Measurements from ENCODE around the gene GRK1. TPM values are rescaled to one million over a fixed set of nuclear protein-coding genes. Genes with fewer than 3 reads are reported as not detected.

GRK1 gene
- total RNA-seq, 1 donor from 2014 or later, result not detected

DNA sequence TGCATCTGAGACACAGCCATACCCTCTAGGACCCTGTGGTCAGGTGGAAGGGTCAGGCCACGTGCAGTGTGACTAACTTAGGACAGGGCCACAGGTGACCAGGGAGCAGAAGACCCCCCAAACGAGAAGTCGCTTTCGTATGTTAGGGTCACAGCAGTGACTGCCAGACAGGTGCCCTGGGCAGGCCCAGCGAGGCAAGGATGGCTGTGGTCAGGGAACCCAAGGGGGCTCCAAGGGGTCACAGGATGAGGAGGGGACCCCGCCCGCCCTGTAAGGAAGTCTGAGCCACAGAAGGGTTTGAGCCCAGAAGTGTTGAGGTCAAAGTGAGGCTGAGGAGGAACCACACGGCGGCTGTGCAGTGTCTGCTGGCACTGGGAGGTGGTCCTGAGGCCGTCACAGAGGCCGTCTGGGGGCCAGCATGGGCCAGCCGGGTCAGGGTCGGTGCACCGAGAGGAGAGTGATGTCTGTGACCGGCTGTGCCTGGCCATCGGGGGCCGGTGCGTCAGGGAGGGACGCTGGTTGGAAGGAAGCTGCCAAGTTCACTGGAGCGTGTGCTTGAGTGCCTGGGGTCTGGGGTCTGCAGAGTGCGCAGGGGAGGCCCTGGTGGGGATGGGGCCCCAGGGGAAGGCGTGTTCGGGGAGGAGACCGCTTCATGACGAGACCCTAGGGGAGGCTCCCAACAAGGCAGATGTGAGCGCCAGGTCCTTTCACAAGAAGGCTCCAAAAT, 67.2 kb downstream of the GRK1 start:
- H3K27me3 Mint-ChIP-seq (ENCODE audit: low read depth, unreplicated experiment), result peaks cover 32% of the 10 kb centered on the region
- TF ChIP-seq, protein P1, sequence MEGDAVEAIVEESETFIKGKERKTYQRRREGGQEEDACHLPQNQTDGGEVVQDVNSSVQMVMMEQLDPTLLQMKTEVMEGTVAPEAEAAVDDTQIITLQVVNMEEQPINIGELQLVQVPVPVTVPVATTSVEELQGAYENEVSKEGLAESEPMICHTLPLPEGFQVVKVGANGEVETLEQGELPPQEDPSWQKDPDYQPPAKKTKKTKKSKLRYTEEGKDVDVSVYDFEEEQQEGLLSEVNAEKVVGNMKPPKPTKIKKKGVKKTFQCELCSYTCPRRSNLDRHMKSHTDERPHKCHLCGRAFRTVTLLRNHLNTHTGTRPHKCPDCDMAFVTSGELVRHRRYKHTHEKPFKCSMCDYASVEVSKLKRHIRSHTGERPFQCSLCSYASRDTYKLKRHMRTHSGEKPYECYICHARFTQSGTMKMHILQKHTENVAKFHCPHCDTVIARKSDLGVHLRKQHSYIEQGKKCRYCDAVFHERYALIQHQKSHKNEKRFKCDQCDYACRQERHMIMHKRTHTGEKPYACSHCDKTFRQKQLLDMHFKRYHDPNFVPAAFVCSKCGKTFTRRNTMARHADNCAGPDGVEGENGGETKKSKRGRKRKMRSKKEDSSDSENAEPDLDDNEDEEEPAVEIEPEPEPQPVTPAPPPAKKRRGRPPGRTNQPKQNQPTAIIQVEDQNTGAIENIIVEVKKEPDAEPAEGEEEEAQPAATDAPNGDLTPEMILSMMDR (IDR thresholded peaks at IDR 0.05; ENCODE audit: insufficient read depth, low read depth, low read length), result no peak
- no peak for TF ChIP-seq EZH2 (IDR thresholded peaks at IDR 0.05; ENCODE audit: insufficient read depth, low read length)
- Histone ChIP-seq H3K36me3 (ENCODE audit: insufficient read depth, low read length) (no peaks in the 10 kb centered on the region), H2AFZ (ENCODE audit: low read depth, low read length) (no peak overlapping the region), H3K4me1 (ENCODE audit: insufficient read depth, low read length) (no peaks in the 10 kb centered on the region), H3K9me3 (ENCODE audit: insufficient read depth, low read depth, low read length) (no peaks in the 10 kb centered on the region), H3K27me3 (ENCODE audit: insufficient read depth, low read length) (peaks cover 7% of the 10 kb centered on the region), H3K79me2 (ENCODE audit: insufficient read depth, low read length) (no peaks in the 10 kb centered on the region), H3K27ac (ENCODE audit: low read depth, low read length) (no peak overlapping the region), H3K9ac (ENCODE audit: low read length) (no peak overlapping the region), H4K20me1 (ENCODE audit: insufficient read depth, low read length) (no peaks in the 10 kb centered on the region), H3K4me2 (ENCODE audit: low read length) (no peak overlapping the region), H3K4me3 (ENCODE audit: insufficient read depth, low read depth, low read length) (no peak overlapping the region)
- H3K9me3 Mint-ChIP-seq (ENCODE audit: unreplicated experiment), result no peaks in the 10 kb centered on the region
- no peak overlapping the region for H3K27ac Mint-ChIP-seq (ENCODE audit: unreplicated experiment)
- H3K36me3 Mint-ChIP-seq (ENCODE audit: low read depth, unreplicated experiment), result no peaks in the 10 kb centered on the region
- FAIRE-seq (no peak), DNase-seq (ENCODE audit: low read depth) (no peak)
- H3K4me1 Mint-ChIP-seq (ENCODE audit: low read depth, unreplicated experiment), result no peaks in the 10 kb centered on the region
- no peak overlapping the region for H3K4me3 Mint-ChIP-seq (ENCODE audit: unreplicated experiment)

DNA sequence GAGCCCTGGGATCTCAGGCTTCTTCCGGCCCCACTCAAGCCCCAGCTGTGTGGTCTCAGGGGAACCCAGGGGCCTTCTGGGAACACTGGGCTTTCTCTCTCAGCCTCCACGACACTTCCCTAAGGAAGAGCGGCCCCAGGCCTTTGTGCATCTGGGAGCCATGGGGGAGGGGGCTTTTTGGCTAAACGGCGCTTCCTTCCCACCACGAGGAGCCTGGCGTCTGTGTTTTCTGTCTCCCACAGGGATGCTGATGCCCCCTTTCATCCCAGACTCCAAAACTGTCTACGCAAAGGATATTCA, 67.8 kb downstream of the GRK1 start:
- Mint-ChIP-seq H3K4me1 (ENCODE audit: low read depth, unreplicated experiment) (no peaks in the 10 kb centered on the region), H3K36me3 (ENCODE audit: low read depth, unreplicated experiment) (no peaks in the 10 kb centered on the region), H3K9me3 (ENCODE audit: unreplicated experiment) (no peaks in the 10 kb centered on the region), H3K27me3 (ENCODE audit: low read depth, unreplicated experiment) (peaks cover 31% of the 10 kb centered on the region), H3K4me3 (ENCODE audit: unreplicated experiment) (no peak overlapping the region), H3K27ac (ENCODE audit: unreplicated experiment) (no peak overlapping the region)
- no peak for TF ChIP-seq EZH2 (IDR thresholded peaks at IDR 0.05; ENCODE audit: insufficient read depth, low read length)
- TF ChIP-seq, protein P1 (IDR thresholded peaks at IDR 0.05; ENCODE audit: insufficient read depth, low read depth, low read length), result no peak
- Histone ChIP-seq H3K27ac (ENCODE audit: low read depth, low read length) (no peak overlapping the region), H3K4me3 (ENCODE audit: insufficient read depth, low read depth, low read length) (no peak overlapping the region), H3K4me2 (ENCODE audit: low read length) (no peak overlapping the region), H3K36me3 (ENCODE audit: insufficient read depth, low read length) (no peaks in the 10 kb centered on the region), H3K27me3 (ENCODE audit: insufficient read depth, low read length) (peaks cover 4% of the 10 kb centered on the region), H3K4me1 (ENCODE audit: insufficient read depth, low read length) (no peaks in the 10 kb centered on the region), H3K9ac (ENCODE audit: low read length) (no peak overlapping the region), H3K9me3 (ENCODE audit: insufficient read depth, low read depth, low read length) (no peaks in the 10 kb centered on the region), H4K20me1 (ENCODE audit: insufficient read depth, low read length) (no peaks in the 10 kb centered on the region), H2AFZ (ENCODE audit: low read depth, low read length) (no peak overlapping the region), H3K79me2 (ENCODE audit: insufficient read depth, low read length) (no peaks in the 10 kb centered on the region)
- DNase-seq (ENCODE audit: low read depth) (no peak), FAIRE-seq (no peak)

DNA sequence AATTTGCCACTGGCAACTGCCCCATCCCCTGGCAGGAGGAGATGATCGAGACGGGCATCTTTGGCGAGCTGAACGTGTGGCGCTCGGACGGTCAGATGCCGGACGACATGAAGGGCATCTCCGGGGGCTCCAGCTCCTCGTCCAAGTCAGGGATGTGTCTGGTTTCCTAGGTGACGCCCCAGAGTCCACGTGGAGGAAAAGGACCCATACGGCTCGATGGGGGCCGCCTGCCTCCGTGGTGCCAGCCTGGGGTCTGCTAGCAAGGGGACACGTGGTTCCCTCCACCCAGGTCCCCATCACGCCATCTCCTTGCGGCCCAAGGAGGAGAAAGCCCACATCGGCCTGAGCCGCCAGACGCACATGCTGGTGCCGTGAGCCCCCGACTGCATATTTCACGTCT, 68.2 kb downstream of the GRK1 start:
- no peaks in the 10 kb centered on the region for H3K79me2 ChIP-seq (ENCODE audit: insufficient read depth, low read length)
- TF ChIP-seq EZH2 (IDR thresholded peaks at IDR 0.05; ENCODE audit: insufficient read depth, low read length), result no peak
- TF ChIP-seq, protein P1 (IDR thresholded peaks at IDR 0.05; ENCODE audit: insufficient read depth, low read depth, low read length), result no peak
- H3K36me3 ChIP-seq (ENCODE audit: insufficient read depth, low read length), result no peaks in the 10 kb centered on the region
- Mint-ChIP-seq H3K27ac (ENCODE audit: unreplicated experiment) (no peak overlapping the region), H3K27me3 (ENCODE audit: low read depth, unreplicated experiment) (peaks cover 35% of the 10 kb centered on the region), H3K4me1 (ENCODE audit: low read depth, unreplicated experiment) (no peaks in the 10 kb centered on the region), H3K4me3 (ENCODE audit: unreplicated experiment) (no peak overlapping the region), H3K36me3 (ENCODE audit: low read depth, unreplicated experiment) (no peaks in the 10 kb centered on the region), H3K9me3 (ENCODE audit: unreplicated experiment) (no peaks in the 10 kb centered on the region)
- H3K4me3 ChIP-seq (ENCODE audit: insufficient read depth, low read depth, low read length), result no peak overlapping the region
- no peak for FAIRE-seq
- H3K27me3 ChIP-seq (ENCODE audit: insufficient read depth, low read length), result peaks cover 4% of the 10 kb centered on the region
- no peaks in the 10 kb centered on the region for H4K20me1 ChIP-seq (ENCODE audit: insufficient read depth, low read length)
- H3K4me1 ChIP-seq (ENCODE audit: insufficient read depth, low read length), result no peaks in the 10 kb centered on the region
- H2AFZ ChIP-seq (ENCODE audit: low read depth, low read length), result no peak overlapping the region
- H3K4me2 ChIP-seq (ENCODE audit: low read length), result no peak overlapping the region
- H3K9ac ChIP-seq (ENCODE audit: low read length), result no peak overlapping the region
- DNase-seq (ENCODE audit: low read depth), result no peak
- H3K9me3 ChIP-seq (ENCODE audit: insufficient read depth, low read depth, low read length), result no peaks in the 10 kb centered on the region
- no peak overlapping the region for H3K27ac ChIP-seq (ENCODE audit: low read depth, low read length)
